ENCODE measurements around the gene SYNJ2. TPM values are rescaled to one million over a fixed set of nuclear protein-coding genes. Genes with fewer than 3 reads are reported as not detected.
"Not testable (repeated sequence)": the region's sequence is repeated elsewhere in the genome, so short reads cannot be mapped to it uniquely, and the experiment has no call there.

SYNJ2 gene, protein sequence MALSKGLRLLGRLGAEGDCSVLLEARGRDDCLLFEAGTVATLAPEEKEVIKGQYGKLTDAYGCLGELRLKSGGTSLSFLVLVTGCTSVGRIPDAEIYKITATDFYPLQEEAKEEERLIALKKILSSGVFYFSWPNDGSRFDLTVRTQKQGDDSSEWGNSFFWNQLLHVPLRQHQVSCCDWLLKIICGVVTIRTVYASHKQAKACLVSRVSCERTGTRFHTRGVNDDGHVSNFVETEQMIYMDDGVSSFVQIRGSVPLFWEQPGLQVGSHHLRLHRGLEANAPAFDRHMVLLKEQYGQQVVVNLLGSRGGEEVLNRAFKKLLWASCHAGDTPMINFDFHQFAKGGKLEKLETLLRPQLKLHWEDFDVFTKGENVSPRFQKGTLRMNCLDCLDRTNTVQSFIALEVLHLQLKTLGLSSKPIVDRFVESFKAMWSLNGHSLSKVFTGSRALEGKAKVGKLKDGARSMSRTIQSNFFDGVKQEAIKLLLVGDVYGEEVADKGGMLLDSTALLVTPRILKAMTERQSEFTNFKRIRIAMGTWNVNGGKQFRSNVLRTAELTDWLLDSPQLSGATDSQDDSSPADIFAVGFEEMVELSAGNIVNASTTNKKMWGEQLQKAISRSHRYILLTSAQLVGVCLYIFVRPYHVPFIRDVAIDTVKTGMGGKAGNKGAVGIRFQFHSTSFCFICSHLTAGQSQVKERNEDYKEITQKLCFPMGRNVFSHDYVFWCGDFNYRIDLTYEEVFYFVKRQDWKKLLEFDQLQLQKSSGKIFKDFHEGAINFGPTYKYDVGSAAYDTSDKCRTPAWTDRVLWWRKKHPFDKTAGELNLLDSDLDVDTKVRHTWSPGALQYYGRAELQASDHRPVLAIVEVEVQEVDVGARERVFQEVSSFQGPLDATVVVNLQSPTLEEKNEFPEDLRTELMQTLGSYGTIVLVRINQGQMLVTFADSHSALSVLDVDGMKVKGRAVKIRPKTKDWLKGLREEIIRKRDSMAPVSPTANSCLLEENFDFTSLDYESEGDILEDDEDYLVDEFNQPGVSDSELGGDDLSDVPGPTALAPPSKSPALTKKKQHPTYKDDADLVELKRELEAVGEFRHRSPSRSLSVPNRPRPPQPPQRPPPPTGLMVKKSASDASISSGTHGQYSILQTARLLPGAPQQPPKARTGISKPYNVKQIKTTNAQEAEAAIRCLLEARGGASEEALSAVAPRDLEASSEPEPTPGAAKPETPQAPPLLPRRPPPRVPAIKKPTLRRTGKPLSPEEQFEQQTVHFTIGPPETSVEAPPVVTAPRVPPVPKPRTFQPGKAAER (N-terminal part only)
- 10 to 100 TPM; 24.7 to 37.3 TPM for total RNA-seq

DNA sequence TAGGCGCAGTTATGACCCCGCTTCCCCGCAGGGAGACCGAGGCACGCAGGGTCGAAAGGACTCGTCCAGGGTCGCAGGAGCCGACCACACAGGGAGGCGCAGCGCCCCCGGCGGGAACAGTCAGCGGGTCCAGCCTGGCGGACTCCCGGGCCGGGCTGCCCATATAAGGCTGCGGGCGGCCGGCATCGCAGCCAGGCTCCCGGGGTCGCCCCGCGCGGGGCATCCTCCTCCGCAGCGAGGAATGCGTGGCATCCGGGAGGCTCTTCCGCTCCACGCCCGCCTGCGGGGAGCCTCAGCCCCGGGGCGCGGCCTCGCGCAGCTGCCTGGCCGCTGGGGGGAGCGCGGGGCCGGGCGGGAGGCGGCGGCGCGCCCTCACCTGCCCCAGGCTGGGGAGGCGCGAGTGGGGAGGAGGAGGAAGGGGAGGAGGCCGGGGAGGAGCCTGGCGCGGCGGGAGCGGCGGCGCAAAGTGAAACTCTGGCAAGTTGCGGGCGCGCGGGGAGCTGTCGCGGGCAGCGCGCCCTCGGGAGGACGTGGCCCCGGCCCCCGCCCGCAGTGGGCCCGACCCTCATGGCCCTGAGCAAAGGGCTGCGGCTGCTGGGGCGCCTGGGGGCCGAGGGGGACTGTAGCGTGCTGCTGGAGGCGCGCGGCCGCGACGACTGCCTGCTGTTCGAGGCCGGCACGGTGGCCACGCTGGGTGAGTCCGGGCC, at the start of gene SYNJ2:
Gene SYNJ2 (plus strand): TSS at position 469 of the 707 bp plus-strand sequence. CDS start 99 bp downstream, at position 568.
- no peaks in the 10 kb centered on the region for H3K27me3 Mint-ChIP-seq
- H3K9me3 Mint-ChIP-seq: no peaks in the 10 kb centered on the region
- peaks cover 18 to 23% of the 10 kb centered on the region in 2 donors for H3K4me1 Mint-ChIP-seq (ENCODE audit: low read depth in 2 of 2)
- H3K27ac Mint-ChIP-seq: peak within 1 kb of the TSS; percentile 46 to 51
- H3K36me3 Mint-ChIP-seq: no peaks in the 10 kb centered on the region
- peak; percentile 92 to 95 for ATAC-seq
- DNase-seq (ENCODE audit: low spot score): peak; percentile 86
- H3K4me3 Mint-ChIP-seq: peak within 1 kb of the TSS; percentile 70

DNA sequence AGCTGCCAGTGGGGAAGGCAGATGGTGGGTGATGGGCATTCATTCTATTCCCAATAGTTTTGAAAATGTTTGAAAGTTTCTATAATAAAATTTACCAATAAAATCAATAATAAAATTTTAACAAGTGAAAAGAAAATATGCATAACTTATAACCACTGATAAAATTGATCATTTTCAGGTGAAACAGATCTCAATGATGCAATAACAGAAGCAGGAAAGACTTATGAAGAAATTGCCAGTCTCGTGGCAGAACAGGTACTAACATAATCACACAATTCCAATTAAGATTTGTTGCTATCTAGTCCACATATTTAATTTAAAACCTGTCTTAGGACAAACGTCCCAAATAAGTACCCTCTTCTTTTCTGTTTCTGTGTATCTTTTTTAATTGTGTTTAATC, 45.9 kb upstream of the SYNJ2 start:
- H3K27me3 Mint-ChIP-seq: peaks cover 0 to 8% of the 10 kb centered on the region in 2 donors
- ATAC-seq (no peak), DNase-seq (ENCODE audit: low spot score) (no peak)
- H3K4me1 Mint-ChIP-seq (ENCODE audit: low read depth in 2 of 2): no peaks in the 10 kb centered on the region
- H3K9me3 Mint-ChIP-seq: no peaks in the 10 kb centered on the region
- H3K27ac Mint-ChIP-seq: no peak overlapping the region
- H3K36me3 Mint-ChIP-seq: peaks cover 9% of the 10 kb centered on the region
- no peak overlapping the region for H3K4me3 Mint-ChIP-seq

DNA sequence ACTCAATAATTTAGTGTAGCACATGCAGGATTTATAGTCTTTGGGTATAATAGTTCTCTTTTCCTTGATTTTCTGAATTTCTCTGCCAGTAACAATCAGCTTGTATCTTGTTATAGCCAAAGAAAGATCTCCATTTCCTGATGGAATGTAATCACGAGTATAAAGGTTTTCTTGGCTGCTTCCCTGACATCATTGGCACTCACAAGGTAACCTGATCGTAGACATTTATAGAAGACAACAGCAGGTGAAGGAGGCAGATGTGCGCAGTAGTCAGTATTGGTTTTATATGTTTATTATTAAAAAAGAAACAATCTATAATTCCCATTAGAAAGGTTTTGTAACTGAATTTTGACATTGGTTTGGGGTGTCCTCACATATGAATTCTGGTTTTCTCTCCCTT, 44.3 kb upstream of the SYNJ2 start:
- Mint-ChIP-seq H3K27ac (no peak overlapping the region), H3K9me3 (no peaks in the 10 kb centered on the region), H3K4me3 (no peak overlapping the region), H3K27me3 (peaks cover 0 to 8% of the 10 kb centered on the region in 2 donors), H3K4me1 (ENCODE audit: low read depth in 2 of 2) (no peaks in the 10 kb centered on the region), H3K36me3 (peaks cover 9% of the 10 kb centered on the region)
- ATAC-seq (no peak), DNase-seq (ENCODE audit: low spot score) (no peak)

DNA sequence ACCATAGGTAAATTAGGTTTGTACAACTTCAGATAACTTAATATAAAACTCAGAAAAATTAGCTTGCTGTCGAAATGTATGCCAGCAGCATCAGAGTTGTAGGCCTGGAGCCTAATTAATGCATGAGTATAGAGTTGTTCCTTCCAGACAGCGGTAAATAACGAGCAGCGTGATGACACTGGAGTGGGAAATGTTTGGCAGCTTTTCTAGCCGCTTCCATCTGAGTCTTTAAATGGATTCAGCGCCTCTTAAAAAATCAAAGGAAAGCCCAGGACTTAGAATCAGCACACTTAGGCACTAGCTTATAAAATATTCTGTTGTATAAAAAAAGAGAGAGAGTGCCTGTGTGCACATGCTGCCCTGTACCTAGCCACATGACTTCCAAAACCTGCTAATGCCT, 43.7 kb upstream of the SYNJ2 start:
- ATAC-seq (no peak), DNase-seq (ENCODE audit: low spot score) (no peak)
- peaks cover 9% of the 10 kb centered on the region for H3K36me3 Mint-ChIP-seq
- no peak overlapping the region for H3K4me3 Mint-ChIP-seq
- no peaks in the 10 kb centered on the region for H3K4me1 Mint-ChIP-seq (ENCODE audit: low read depth in 2 of 2)
- H3K27me3 Mint-ChIP-seq: peaks cover 0 to 8% of the 10 kb centered on the region in 2 donors
- H3K27ac Mint-ChIP-seq: no peak overlapping the region
- H3K9me3 Mint-ChIP-seq: no peaks in the 10 kb centered on the region

DNA sequence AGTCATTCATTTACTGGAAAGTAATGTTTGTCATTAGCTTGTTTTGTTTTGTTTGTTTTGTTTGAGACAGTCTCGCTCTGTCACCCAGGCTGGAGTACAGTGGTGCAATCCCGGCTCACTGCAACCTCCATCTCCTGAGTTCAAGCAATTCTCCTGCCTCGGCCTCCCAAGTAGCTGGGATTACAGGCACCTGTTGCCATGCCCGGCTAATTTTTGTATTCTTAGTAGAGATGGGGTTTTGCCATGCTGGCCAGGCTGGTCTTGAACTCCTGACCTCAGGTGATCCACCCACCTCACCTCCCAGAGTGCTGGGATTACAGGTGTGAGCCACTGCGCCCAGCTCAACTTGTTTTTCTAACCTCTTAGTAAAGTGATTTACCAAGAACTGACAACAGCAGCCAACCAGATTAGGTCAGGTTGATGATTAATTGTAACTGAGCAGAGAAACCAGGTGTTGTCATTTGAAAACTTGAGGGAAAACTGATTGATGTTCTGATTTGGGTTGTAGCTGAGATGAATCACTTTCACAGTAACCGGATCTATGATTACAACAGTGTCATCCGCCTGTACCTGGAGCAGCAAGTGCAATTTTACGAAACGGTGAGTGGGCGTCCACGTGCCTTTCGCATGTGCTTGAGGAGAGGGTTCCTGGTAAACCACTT, 41.2 kb upstream of the SYNJ2 start:
- not testable (repeated sequence) for H3K4me1 Mint-ChIP-seq (ENCODE audit: low read depth in 2 of 2); ATAC-seq; H3K27ac Mint-ChIP-seq; H3K9me3 Mint-ChIP-seq; H3K4me3 Mint-ChIP-seq; DNase-seq (ENCODE audit: low spot score)
- Mint-ChIP-seq H3K36me3 (peaks cover 15% of the 10 kb centered on the region), H3K27me3 (peaks cover 0 to 17% of the 10 kb centered on the region in 2 donors)

DNA sequence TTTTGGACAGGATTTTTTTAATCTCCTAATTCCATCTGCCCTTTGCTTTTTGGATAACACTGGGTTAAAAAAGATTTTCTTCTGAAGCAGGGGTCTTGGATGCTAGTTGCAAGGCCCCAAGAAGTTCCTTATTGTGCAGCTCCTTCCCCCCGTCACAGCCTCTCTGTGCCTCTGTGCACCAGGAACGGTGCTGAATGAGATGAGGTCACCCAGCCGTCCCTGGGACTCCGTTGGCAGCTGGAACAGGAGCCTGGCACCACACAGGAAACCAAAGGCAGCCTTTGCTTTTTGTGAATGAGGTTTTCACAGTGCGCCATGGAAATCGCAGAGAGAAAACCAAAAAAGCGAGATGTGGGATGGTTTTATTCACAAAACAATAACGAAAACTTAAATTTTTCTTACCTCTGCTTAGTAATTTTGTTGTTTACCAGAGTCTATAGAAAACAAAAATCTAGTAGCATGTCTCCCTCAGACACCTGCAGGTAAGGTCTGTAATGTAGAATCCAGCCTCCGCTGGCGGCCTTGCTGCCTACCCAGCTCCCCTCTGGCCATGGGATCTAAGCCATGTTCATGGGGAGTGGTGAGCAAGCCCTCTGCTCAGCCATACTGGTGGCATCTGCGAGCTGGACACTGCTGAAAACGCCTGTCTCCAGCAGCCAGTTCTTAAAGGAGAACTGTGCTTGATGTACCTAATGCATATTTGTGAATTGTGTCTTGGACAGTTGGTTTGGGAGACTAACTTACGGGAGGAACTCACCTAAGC, 40.4 kb upstream of the SYNJ2 start:
- Mint-ChIP-seq H3K27me3 (peaks cover 0 to 17% of the 10 kb centered on the region in 2 donors), H3K4me3 (no peak overlapping the region), H3K27ac (no peak overlapping the region), H3K9me3 (no peaks in the 10 kb centered on the region), H3K36me3 (peaks cover 15% of the 10 kb centered on the region), H3K4me1 (ENCODE audit: low read depth in 2 of 2) (peaks cover 0 to 4% of the 10 kb centered on the region in 2 donors)
- DNase-seq (ENCODE audit: low spot score) (no peak), ATAC-seq (no peak)

DNA sequence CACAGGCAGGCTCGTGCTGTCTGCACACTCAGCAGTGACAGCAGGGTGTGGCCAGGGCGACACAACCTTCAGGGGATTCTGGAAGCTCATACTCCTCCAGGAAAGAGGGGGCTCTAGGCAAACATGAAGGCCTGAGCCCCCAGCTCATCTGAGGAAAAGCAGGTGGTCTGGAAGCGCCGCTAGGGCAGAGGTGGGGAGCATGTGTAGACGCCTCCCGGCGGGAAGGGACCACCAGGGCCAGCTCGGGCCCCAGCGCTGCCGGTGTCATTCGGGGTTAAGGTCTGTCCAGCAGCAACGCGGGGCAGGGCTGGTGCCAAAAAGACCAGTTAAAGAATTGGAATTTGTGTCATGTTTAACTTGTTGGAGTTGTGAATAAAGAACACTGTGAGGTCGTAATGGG, 39.3 kb upstream of the SYNJ2 start:
- H3K27me3 Mint-ChIP-seq: peaks cover 0 to 17% of the 10 kb centered on the region in 2 donors
- no peak overlapping the region for H3K4me3 Mint-ChIP-seq
- peaks cover 15% of the 10 kb centered on the region for H3K36me3 Mint-ChIP-seq
- no peak for ATAC-seq
- no peak for DNase-seq (ENCODE audit: low spot score)
- no peak overlapping the region for H3K27ac Mint-ChIP-seq
- peaks cover 0 to 4% of the 10 kb centered on the region in 2 donors for H3K4me1 Mint-ChIP-seq (ENCODE audit: low read depth in 2 of 2)
- no peaks in the 10 kb centered on the region for H3K9me3 Mint-ChIP-seq

DNA sequence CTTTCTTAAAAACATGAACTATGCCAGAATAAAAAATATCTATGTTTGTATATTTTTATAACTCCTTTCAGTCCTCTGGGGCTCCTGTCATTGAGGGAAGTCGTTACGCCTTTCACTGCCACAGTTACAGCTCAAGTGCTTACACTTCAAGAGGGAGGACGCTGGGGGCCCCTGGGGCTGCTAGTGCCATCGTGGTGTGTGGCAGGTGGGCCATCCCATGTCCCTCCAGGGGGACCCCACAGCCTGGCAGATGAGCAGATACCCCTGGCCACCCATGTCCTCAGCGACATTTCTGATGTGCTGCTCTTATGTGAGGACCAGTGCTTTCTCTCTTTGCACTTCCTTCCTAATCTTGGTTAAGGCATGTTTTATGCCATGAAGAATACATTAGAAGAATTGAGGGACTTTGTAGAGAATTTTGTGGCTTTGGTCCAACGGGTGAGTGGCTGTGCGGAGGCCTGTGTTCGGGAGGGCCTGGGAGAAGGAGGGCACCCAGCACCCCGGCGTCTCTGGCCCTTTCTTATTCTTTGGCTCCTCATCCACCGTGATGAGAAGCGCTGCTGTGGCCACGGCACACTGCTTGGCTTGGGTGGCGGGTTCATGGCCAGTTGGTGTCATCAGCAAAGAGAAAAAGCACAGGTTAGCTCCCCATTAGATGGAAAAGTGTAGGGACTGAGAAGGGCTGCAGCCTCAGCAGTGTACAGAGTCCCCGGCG, 38.3 kb upstream of the SYNJ2 start:
- Mint-ChIP-seq H3K36me3 (peaks cover 15% of the 10 kb centered on the region), H3K27me3 (peaks cover 0 to 22% of the 10 kb centered on the region in 2 donors), H3K27ac (no peak overlapping the region), H3K4me1 (ENCODE audit: low read depth in 2 of 2) (peaks cover 0 to 4% of the 10 kb centered on the region in 2 donors), H3K9me3 (no peaks in the 10 kb centered on the region), H3K4me3 (no peak overlapping the region)
- DNase-seq (ENCODE audit: low spot score): no peak
- no peak for ATAC-seq

DNA sequence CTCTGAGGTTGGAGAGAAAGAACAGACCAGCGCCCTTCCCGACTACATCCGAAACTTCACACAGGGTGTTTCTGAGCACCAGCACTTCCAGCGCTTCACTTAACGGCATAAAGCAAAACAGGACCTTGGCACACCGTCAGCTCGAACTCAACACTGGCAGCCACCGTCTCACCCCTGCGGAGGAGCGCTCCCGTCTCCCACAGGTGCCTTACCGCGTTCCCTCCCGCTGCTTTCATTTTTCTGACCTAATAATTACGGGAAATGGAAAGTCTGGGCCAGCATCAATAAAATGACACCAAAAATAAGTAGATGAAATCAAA, 37.7 kb upstream of the SYNJ2 start:
- H3K27me3 Mint-ChIP-seq: peaks cover 4 to 27% of the 10 kb centered on the region in 2 donors
- no peak overlapping the region for H3K27ac Mint-ChIP-seq
- no peaks in the 10 kb centered on the region for H3K9me3 Mint-ChIP-seq
- H3K4me1 Mint-ChIP-seq (ENCODE audit: low read depth in 2 of 2): peaks cover 0 to 4% of the 10 kb centered on the region in 2 donors
- H3K4me3 Mint-ChIP-seq: no peak overlapping the region
- peaks cover 13% of the 10 kb centered on the region for H3K36me3 Mint-ChIP-seq
- DNase-seq (ENCODE audit: low spot score): no peak
- no peak for ATAC-seq

DNA sequence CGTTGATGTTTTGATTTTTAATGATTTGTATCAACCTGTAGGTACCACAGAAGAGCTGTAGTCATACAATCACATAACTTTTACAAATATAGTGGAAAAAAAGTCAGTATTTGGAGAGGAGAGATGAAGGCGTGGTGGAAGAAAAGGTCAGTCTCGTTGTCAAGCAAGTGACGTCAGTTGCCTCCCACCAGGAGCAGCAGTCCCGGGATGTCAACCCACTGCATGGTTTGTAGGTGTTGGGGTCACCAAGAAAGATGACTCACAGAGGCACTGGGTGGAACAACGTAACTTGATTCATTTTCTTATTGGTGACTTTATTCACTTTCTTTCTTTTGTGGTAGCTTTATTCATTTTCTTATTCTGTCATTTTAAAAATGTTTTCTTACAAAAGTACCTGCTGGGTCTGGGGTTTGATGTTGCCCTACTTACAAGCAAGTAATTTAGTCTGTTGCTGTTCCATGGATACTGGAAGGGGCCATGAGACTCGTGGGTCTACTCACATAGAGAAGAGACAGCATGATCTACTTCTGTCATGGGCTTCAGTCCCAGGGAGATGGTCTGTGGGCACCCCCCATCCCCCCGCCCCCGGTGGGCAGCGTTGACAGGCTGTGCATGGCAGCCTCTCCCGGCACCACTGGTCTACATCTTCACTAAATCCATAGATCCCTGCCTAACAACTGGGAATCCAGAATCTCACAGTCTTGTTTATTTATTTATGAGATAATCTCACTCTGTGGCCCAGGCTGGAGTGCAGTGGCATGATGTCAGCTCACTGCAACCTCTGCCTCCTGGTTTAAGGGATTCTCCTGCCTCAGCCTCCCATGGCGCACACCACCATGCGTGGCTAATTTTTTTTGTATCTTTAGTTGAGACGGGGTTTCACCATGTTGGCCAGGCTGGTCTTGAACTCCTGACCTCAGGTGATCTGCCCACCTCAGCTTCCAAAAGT, 36.4 kb upstream of the SYNJ2 start:
- Mint-ChIP-seq H3K27me3 (peaks cover 9 to 33% of the 10 kb centered on the region in 2 donors), H3K4me3 (no peak overlapping the region), H3K4me1 (ENCODE audit: low read depth in 2 of 2) (peaks cover 0 to 4% of the 10 kb centered on the region in 2 donors), H3K27ac (no peak overlapping the region), H3K9me3 (peaks cover 3% of the 10 kb centered on the region), H3K36me3 (peaks cover 6% of the 10 kb centered on the region)
- DNase-seq (ENCODE audit: low spot score): no peak
- no peak for ATAC-seq

Data from natural killer cell treated with Interleukin-12 subunit alpha and Interleukin-12 subunit beta and Interleukin-15 and Interleukin-18, amount 100 ng/mL, for 72 hours (primary cell).